PC-9 (cell line): ENCODE results near the gene AAR2.

ENCODE experiments used
- EZH2 ChIP-seq: fragments of 200-600 bp; sonication (generic); IDR thresholded peaks from 2 replicates; pipeline ENCODE4 v1.8.0; 2017; ENCODE audit warnings: antibody characterized with exemption, low read depth
- TF ChIP-seq, protein P1 (sequence below): fragments of 200-600 bp; sonication (generic); conservative IDR thresholded peaks from 2 replicates; pipeline ENCODE4 v1.6.1; 2017; ENCODE audit warnings: mixed run types, antibody characterized with exemption, mild to moderate bottlenecking, moderate library complexity

DNA sequence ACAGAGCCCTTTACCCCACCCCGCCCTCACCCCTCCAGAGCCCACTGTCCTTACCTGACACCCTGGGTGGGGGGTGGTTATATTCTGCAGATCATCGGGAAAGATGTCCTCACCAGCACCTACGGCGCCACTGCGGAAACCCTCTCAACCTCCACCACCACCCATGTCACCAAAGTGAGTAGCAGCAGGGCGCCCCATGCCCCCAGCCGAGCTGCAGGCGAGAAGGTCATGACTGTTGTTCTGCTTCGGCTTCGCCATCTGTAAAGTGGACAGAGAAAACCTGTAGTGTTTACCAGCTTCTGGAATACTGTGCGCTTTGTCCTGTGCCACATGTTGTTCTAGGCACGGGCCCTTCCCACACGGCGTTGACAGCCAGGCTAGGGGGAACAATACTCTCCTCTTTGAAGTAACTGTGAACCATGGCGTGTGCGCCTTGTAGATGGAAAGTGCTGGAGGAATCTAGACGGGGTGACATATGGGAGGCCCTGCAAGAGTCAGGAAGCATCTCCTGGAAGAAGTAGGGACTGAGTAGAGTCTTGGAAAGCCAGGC, 16.5 kb upstream of the AAR2 start:
- TF ChIP-seq, protein P1, sequence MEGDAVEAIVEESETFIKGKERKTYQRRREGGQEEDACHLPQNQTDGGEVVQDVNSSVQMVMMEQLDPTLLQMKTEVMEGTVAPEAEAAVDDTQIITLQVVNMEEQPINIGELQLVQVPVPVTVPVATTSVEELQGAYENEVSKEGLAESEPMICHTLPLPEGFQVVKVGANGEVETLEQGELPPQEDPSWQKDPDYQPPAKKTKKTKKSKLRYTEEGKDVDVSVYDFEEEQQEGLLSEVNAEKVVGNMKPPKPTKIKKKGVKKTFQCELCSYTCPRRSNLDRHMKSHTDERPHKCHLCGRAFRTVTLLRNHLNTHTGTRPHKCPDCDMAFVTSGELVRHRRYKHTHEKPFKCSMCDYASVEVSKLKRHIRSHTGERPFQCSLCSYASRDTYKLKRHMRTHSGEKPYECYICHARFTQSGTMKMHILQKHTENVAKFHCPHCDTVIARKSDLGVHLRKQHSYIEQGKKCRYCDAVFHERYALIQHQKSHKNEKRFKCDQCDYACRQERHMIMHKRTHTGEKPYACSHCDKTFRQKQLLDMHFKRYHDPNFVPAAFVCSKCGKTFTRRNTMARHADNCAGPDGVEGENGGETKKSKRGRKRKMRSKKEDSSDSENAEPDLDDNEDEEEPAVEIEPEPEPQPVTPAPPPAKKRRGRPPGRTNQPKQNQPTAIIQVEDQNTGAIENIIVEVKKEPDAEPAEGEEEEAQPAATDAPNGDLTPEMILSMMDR = no peak
- TF ChIP-seq EZH2 = no peak
